Mesendoderm (in vitro differentiated cells): ENCODE results near the gene LASP1.
"Not testable (repeated sequence)": the region's sequence is repeated elsewhere in the genome, so short reads cannot be mapped to it uniquely, and the experiment has no call there.

Experiments
- DNase-seq: peaks from one replicate; pipeline ENCODE4 v3.0.0; 2013
- H2AK5ac ChIP-seq: 2 replicates; pipeline ENCODE4 v1.6.1; 2013; ENCODE audit warnings: low read length, inconsistent platforms
- H2BK120ac ChIP-seq: 2 replicates; pipeline ENCODE4 v1.6.1; 2013; ENCODE audit warnings: low read depth, mild to moderate bottlenecking, low read length, moderate library complexity, mixed read lengths
- H2BK15ac ChIP-seq: replicated peaks from 2 replicates; pipeline ENCODE4 v1.6.1; 2013; ENCODE audit warnings: low read depth, mild to moderate bottlenecking, moderate library complexity
- H2BK5ac ChIP-seq: 2 replicates; pipeline ENCODE4 v1.6.1; 2013; ENCODE audit warnings: low read length, inconsistent platforms
- H3K18ac ChIP-seq: 2 replicates; pipeline ENCODE4 v1.6.1; 2013; ENCODE audit warnings: mild to moderate bottlenecking, low read length, mixed read lengths
- H3K23ac ChIP-seq: one replicate; pipeline ENCODE4 v1.6.1; 2013; ENCODE audit warnings: low read length
- H3K27ac ChIP-seq: 2 replicates; pipeline ENCODE4 v1.5.1; 2013; ENCODE audit warnings: low read depth, mild to moderate bottlenecking, inconsistent platforms, low read length, moderate library complexity
- H3K27me3 ChIP-seq: 2 replicates; pipeline ENCODE4 v1.6.1; 2013; ENCODE audit warnings: low read length, control low read depth, mild to moderate bottlenecking, inconsistent platforms; ENCODE audit not compliant: insufficient read depth, poor library complexity
- H3K36me3 ChIP-seq: 2 replicates; pipeline ENCODE4 v1.6.1; 2013; ENCODE audit warnings: low read length, inconsistent platforms; ENCODE audit not compliant: control insufficient read depth, insufficient read depth
- H3K4ac ChIP-seq: one replicate; pipeline ENCODE4 v1.6.1; 2013; ENCODE audit warnings: low read depth, mild to moderate bottlenecking, low read length, moderate library complexity
- H3K4me1 ChIP-seq: 2 replicates; pipeline ENCODE4 v1.6.1; 2013; ENCODE audit warnings: low read depth, low read length, inconsistent platforms; ENCODE audit not compliant: control insufficient read depth
- H3K4me2 ChIP-seq: 2 replicates; pipeline ENCODE4 v1.6.1; 2013; ENCODE audit warnings: low read length
- H3K4me3 ChIP-seq: 2 replicates; pipeline ENCODE4 v1.5.1; 2013; ENCODE audit warnings: mild to moderate bottlenecking, low read length
- H3K56ac ChIP-seq: one replicate; pipeline ENCODE4 v1.6.1; 2013; ENCODE audit warnings: low read length
- H3K79me1 ChIP-seq: 2 replicates; pipeline ENCODE4 v1.6.1; 2013; ENCODE audit warnings: low read length, inconsistent platforms
- H3K79me2 ChIP-seq: 2 replicates; pipeline ENCODE4 v1.6.1; 2013; ENCODE audit warnings: mild to moderate bottlenecking, low read length; ENCODE audit not compliant: control insufficient read depth, insufficient read depth
- H3K9ac ChIP-seq: 2 replicates; pipeline ENCODE4 v1.6.1; 2013; ENCODE audit warnings: low read length, inconsistent platforms
- H4K5ac ChIP-seq: one replicate; pipeline ENCODE4 v1.6.1; 2013; ENCODE audit warnings: low read length
- H4K8ac ChIP-seq: one replicate; pipeline ENCODE4 v1.6.1; 2013; ENCODE audit warnings: low read depth, mild to moderate bottlenecking, control low read depth, low read length, moderate library complexity
- WGBS: extraction: QIAGEN DNeasy Blood & Tissue Kit; methylation state at CpG from one replicate; pipeline ENCODE4 v1.1.7; 2013; ENCODE audit warnings: low lambda C conversion rate, missing lambda C conversion rate; ENCODE audit not compliant: insufficient coverage; ENCODE audit errors: extremely low coverage; 5-methylcytosine and 5-hydroxymethylcytosine counted together

Gene LASP1

GRCh38 chr17:38953800-38954199 lies 83.9 kb downstream of the LASP1 start:
- not testable (repeated sequence) for DNase-seq, H4K5ac ChIP-seq, H3K36me3 ChIP-seq, H3K56ac ChIP-seq, H3K79me1 ChIP-seq, H3K4ac ChIP-seq, H3K27ac ChIP-seq, H4K8ac ChIP-seq, H3K23ac ChIP-seq, H3K18ac ChIP-seq, H2BK5ac ChIP-seq, H3K9ac ChIP-seq, H2BK120ac ChIP-seq, H2AK5ac ChIP-seq, H3K4me1 ChIP-seq, H2BK15ac ChIP-seq, H3K79me2 ChIP-seq, H3K27me3 ChIP-seq, H3K4me2 ChIP-seq, H3K4me3 ChIP-seq
- WGBS: no CpG with 5 or more reads among the region's 7 CpGs

- no peaks in the 10 kb centered on the region for H3K27me3 ChIP-seq
- H2BK120ac ChIP-seq: no peak overlapping the region
- H3K36me3 ChIP-seq: no peaks in the 10 kb centered on the region
- H3K27ac ChIP-seq: no peak overlapping the region
- no peak for DNase-seq
- no peaks in the 10 kb centered on the region for H3K79me2 ChIP-seq
- no peaks in the 10 kb centered on the region for H3K79me1 ChIP-seq
- no peak overlapping the region for H2AK5ac ChIP-seq
- H3K18ac ChIP-seq: no peak overlapping the region
- H4K8ac ChIP-seq: no peak overlapping the region
- no peak overlapping the region for H4K5ac ChIP-seq
- WGBS: no CpG with 5 or more reads among the region's 1 CpG
- no peak overlapping the region for H3K23ac ChIP-seq
- no peaks in the 10 kb centered on the region for H3K4me1 ChIP-seq
- H2BK5ac ChIP-seq: no peak overlapping the region
- H3K4me3 ChIP-seq: no peak overlapping the region
- no peak overlapping the region for H3K56ac ChIP-seq
- no peak overlapping the region for H3K4ac ChIP-seq
- H3K4me2 ChIP-seq: no peak overlapping the region
- H2BK15ac ChIP-seq: no peak overlapping the region
- H3K9ac ChIP-seq: no peak overlapping the region
These were observed 88.5 kb downstream of the LASP1 start for GRCh38 chr17:38958326-38958725.

GRCh38 chr17:38958756-38959155 lies 88.9 kb downstream of the LASP1 start:
- no peaks in the 10 kb centered on the region for H3K27me3 ChIP-seq
- H3K56ac ChIP-seq: no peak overlapping the region
- no peak overlapping the region for H4K5ac ChIP-seq
- no peaks in the 10 kb centered on the region for H3K79me1 ChIP-seq
- no peak overlapping the region for H3K4me2 ChIP-seq
- H3K4me3 ChIP-seq: no peak overlapping the region
- no peak overlapping the region for H3K4ac ChIP-seq
- no peak overlapping the region for H2BK5ac ChIP-seq
- no peak overlapping the region for H2AK5ac ChIP-seq
- DNase-seq: no peak
- no peaks in the 10 kb centered on the region for H3K36me3 ChIP-seq
- H3K27ac ChIP-seq: no peak overlapping the region
- H3K4me1 ChIP-seq: no peaks in the 10 kb centered on the region
- no peak overlapping the region for H3K18ac ChIP-seq
- no peak overlapping the region for H3K23ac ChIP-seq
- no peak overlapping the region for H4K8ac ChIP-seq
- H3K79me2 ChIP-seq: no peaks in the 10 kb centered on the region
- H3K9ac ChIP-seq: no peak overlapping the region
- H2BK15ac ChIP-seq: no peak overlapping the region
- no peak overlapping the region for H2BK120ac ChIP-seq

- H3K4ac ChIP-seq: no peak overlapping the region
- no CpG with 5 or more reads among the region's 3 CpGs for WGBS
- H3K36me3 ChIP-seq: no peaks in the 10 kb centered on the region
- no peaks in the 10 kb centered on the region for H3K4me1 ChIP-seq
- H4K8ac ChIP-seq: no peak overlapping the region
- no peak overlapping the region for H3K4me3 ChIP-seq
- no peak overlapping the region for H2BK5ac ChIP-seq
- no peak overlapping the region for H2BK15ac ChIP-seq
- no peak overlapping the region for H3K18ac ChIP-seq
- H3K27me3 ChIP-seq: no peaks in the 10 kb centered on the region
- no peaks in the 10 kb centered on the region for H3K79me1 ChIP-seq
- no peak overlapping the region for H4K5ac ChIP-seq
- no peaks in the 10 kb centered on the region for H3K79me2 ChIP-seq
- H3K4me2 ChIP-seq: no peak overlapping the region
- DNase-seq: no peak
- no peak overlapping the region for H3K23ac ChIP-seq
- no peak overlapping the region for H2BK120ac ChIP-seq
- no peak overlapping the region for H3K27ac ChIP-seq
- H2AK5ac ChIP-seq: no peak overlapping the region
- H3K9ac ChIP-seq: no peak overlapping the region
- H3K56ac ChIP-seq: no peak overlapping the region
These were observed 89.7 kb downstream of the LASP1 start for GRCh38 chr17:38959508-38959907.

GRCh38 chr17:38960402-38960801 lies 90.5 kb downstream of the LASP1 start:
- DNase-seq: no peak
- H3K27me3 ChIP-seq: no peaks in the 10 kb centered on the region
- no peak overlapping the region for H3K4ac ChIP-seq
- no CpG with 5 or more reads among the region's 5 CpGs for WGBS
- H4K5ac ChIP-seq: no peak overlapping the region
- no peaks in the 10 kb centered on the region for H3K79me2 ChIP-seq
- no peak overlapping the region for H2BK15ac ChIP-seq
- H3K36me3 ChIP-seq: no peaks in the 10 kb centered on the region
- H2AK5ac ChIP-seq: no peak overlapping the region
- H3K79me1 ChIP-seq: no peaks in the 10 kb centered on the region
- H3K18ac ChIP-seq: no peak overlapping the region
- no peak overlapping the region for H3K56ac ChIP-seq
- no peak overlapping the region for H3K4me2 ChIP-seq
- no peak overlapping the region for H3K9ac ChIP-seq
- H4K8ac ChIP-seq: no peak overlapping the region
- H3K4me3 ChIP-seq: no peak overlapping the region
- no peaks in the 10 kb centered on the region for H3K4me1 ChIP-seq
- no peak overlapping the region for H2BK5ac ChIP-seq
- no peak overlapping the region for H3K27ac ChIP-seq
- H2BK120ac ChIP-seq: no peak overlapping the region
- no peak overlapping the region for H3K23ac ChIP-seq

GRCh38 chr17:38961413-38961812 lies 91.6 kb downstream of the LASP1 start:
- no peak overlapping the region for H3K23ac ChIP-seq
- no peak overlapping the region for H3K9ac ChIP-seq
- no peaks in the 10 kb centered on the region for H3K27me3 ChIP-seq
- no peak overlapping the region for H2BK15ac ChIP-seq
- H3K4me1 ChIP-seq: no peaks in the 10 kb centered on the region
- no peak overlapping the region for H2AK5ac ChIP-seq
- no peaks in the 10 kb centered on the region for H3K79me1 ChIP-seq
- H3K27ac ChIP-seq: no peak overlapping the region
- H3K4me3 ChIP-seq: no peak overlapping the region
- WGBS: no CpG with 5 or more reads among the region's 4 CpGs
- no peak overlapping the region for H2BK120ac ChIP-seq
- H3K36me3 ChIP-seq: no peaks in the 10 kb centered on the region
- no peak overlapping the region for H3K4ac ChIP-seq
- DNase-seq: no peak
- H3K4me2 ChIP-seq: no peak overlapping the region
- no peak overlapping the region for H3K56ac ChIP-seq
- no peaks in the 10 kb centered on the region for H3K79me2 ChIP-seq
- no peak overlapping the region for H4K8ac ChIP-seq
- no peak overlapping the region for H2BK5ac ChIP-seq
- H3K18ac ChIP-seq: no peak overlapping the region
- H4K5ac ChIP-seq: no peak overlapping the region
